NCI-H2081 (cell line): Measurements from ENCODE around the gene CNIH1.
"Not testable (repeated sequence)": the region's sequence is repeated elsewhere in the genome, so short reads cannot be mapped to it uniquely, and the experiment has no call there.

Source experiments
- DNase-seq, 2 experiments: peaks; one replicate each; lab custom pipeline; 2025; lab: John Stamatoyannopoulos, UW

Gene CNIH1

DNA sequence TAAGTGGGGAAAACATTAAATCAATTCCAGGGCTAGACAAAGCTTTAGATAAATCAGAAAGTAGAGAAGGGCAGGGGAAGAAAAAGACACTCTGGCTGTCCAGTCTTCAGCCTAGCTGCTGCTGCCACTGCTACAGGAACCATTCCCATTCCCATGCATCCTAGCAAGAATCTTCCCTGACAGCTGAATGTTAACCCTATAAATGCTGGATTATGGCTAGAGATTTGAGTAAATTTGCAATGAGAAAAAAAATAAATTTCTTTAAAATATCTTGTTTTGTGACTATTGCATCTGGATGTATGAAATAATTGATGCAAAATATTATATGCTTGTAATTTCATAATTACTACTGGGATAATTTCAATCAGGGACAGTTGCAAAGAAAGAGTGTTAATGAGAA, 59.4 kb downstream of the CNIH1 start:
- DNase-seq = no peak

DNA sequence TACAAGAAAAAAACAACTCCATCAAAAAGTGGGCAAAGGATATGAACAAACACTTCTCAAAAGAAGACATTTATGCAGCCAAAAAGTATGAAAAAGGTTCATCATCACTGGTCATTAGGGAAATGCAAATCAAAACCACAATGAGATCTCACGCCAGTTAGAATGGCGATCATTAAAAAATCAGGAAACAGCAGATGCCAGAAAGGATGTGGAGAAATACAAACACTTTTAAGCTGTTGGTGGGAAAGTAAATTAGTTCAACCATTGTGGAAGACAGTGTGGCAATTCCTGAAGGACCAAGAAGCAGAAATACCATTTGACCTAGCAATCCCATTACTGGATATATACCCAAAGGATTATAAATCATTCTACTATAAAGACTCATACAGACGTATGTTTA, 60.6 kb downstream of the CNIH1 start:
- not testable (repeated sequence) for DNase-seq

DNA sequence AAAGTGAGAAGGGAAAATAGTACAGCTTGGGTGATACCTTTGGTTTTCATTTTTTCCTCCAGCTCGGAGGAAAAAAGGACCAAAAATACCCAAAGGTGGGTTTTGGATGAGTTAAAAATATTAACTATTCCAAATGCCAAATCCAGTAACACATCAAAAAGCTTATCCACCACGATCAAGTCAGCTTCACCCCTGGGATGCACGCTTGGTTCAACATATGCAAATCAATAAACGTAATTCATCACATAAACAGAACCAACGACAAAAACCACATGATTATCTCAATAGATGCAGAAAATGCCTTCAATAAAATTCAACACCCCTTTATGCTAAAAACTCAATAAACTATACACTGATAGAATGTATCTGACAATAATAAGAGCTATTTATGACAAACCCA, 62.3 kb downstream of the CNIH1 start:
- not testable (repeated sequence) for DNase-seq

DNA sequence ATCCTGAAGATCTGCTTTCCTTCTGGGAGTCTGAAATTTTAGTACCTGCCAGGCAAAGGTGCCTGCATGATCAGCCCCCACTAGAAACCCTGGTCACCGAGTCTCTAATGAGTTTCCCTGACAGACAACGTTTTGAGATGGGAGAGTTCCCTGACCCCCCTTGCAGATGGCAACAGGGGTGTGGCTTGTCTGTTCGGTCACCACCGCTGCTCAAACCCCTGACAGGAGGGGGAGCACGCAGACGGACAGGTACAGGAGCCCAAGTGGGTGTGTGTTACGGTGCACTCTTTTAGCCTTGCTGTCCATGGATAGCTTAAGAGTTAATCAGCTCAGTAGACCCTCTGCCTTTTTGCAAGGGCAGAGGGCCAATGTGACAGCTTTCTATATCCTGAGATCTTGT, 63.7 kb downstream of the CNIH1 start:
- DNase-seq = no peak

DNA sequence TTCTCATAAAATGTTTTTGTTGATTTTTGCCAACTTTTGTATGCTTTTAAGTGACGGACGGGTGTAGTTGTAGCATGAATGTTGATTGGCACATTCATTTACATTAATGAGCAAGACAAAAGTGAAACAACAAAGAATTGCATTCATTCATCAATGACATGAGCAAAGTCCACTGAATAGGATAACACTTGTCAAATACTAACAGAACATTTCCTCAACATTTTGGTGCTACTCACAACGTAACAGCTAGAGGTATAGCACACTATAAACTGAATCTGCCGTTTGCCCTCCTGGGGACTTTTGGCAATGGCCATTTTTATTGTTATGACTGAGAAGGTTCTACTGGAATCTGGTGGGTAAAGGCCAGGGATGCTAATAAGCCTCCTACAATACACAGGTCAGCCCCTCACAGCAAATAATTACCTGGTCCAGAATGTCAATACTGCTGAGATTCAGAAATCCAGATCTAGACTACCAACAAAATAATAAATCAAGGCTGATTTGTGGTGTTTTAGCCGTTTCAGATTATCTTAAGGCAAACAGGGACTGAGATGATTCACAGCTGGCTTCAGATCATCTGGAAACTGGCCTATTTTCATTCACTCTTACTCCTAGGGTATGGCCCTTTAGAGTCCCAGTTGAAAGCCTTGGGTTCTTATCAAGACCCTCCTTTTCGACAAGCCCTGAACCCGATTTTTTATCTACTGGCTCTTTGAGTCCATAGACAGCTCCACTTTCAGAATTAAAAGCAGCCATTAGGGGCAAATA, 66.9 kb downstream of the CNIH1 start:
- DNase-seq = no peak
